ENCODE results near the gene TRAF2.

TRAF2 gene

GRCh38 chr9:136957901-136958300 lies 71.6 kb downstream of the TRAF2 start:
- no peaks in the 10 kb centered on the region for H3K36me3 Mint-ChIP-seq (ENCODE audit: low read depth)
- H3K27me3 Mint-ChIP-seq (ENCODE audit: low read depth, poor library complexity) = peaks cover 25% of the 10 kb centered on the region
- TF ChIP-seq CTCF (IDR thresholded peaks at IDR 0.05) = no peak
- H3K27ac Mint-ChIP-seq = no peak overlapping the region
- H3K4me1 Mint-ChIP-seq = peaks cover under 1% of the 10 kb centered on the region
- no peak for DNase-seq
- H3K9me3 Mint-ChIP-seq = peaks cover 9% of the 10 kb centered on the region
- H3K4me3 Mint-ChIP-seq = no peak overlapping the region

GRCh38 chr9:136958473-136958872 lies 72.2 kb downstream of the TRAF2 start:
- Mint-ChIP-seq H3K9me3 (peaks cover 9% of the 10 kb centered on the region), H3K27ac (no peak overlapping the region), H3K4me3 (no peak overlapping the region), H3K36me3 (ENCODE audit: low read depth) (no peaks in the 10 kb centered on the region), H3K4me1 (peaks cover 4% of the 10 kb centered on the region), H3K27me3 (ENCODE audit: low read depth, poor library complexity) (peaks cover 25% of the 10 kb centered on the region)
- DNase-seq = no peak
- TF ChIP-seq CTCF (IDR thresholded peaks at IDR 0.05) = no peak

GRCh38 chr9:136958898-136959850 lies 72.9 kb downstream of the TRAF2 start:
- Mint-ChIP-seq H3K36me3 (ENCODE audit: low read depth) (no peaks in the 10 kb centered on the region), H3K27me3 (ENCODE audit: low read depth, poor library complexity) (peaks cover 25% of the 10 kb centered on the region), H3K9me3 (peaks cover 9% of the 10 kb centered on the region), H3K27ac (no peak overlapping the region), H3K4me1 (peaks cover 4% of the 10 kb centered on the region), H3K4me3 (no peak overlapping the region)
- TF ChIP-seq CTCF (IDR thresholded peaks at IDR 0.05) = no peak
- no peak for DNase-seq

- no peak for DNase-seq
- H3K4me3 Mint-ChIP-seq = no peak overlapping the region
- H3K27me3 Mint-ChIP-seq (ENCODE audit: low read depth, poor library complexity) = peaks cover 21% of the 10 kb centered on the region
- H3K27ac Mint-ChIP-seq = no peak overlapping the region
- peaks cover 10% of the 10 kb centered on the region for H3K4me1 Mint-ChIP-seq
- peaks cover 9% of the 10 kb centered on the region for H3K9me3 Mint-ChIP-seq
- no peak for TF ChIP-seq CTCF (IDR thresholded peaks at IDR 0.05)
- H3K36me3 Mint-ChIP-seq (ENCODE audit: low read depth) = no peaks in the 10 kb centered on the region
These were observed 74.1 kb downstream of the TRAF2 start for GRCh38 chr9:136960212-136960937.

GRCh38 chr9:136960938-136961275 lies 74.6 kb downstream of the TRAF2 start:
- Mint-ChIP-seq H3K36me3 (ENCODE audit: low read depth) (no peaks in the 10 kb centered on the region), H3K9me3 (peaks cover 9% of the 10 kb centered on the region), H3K4me3 (no peak overlapping the region), H3K27ac (no peak overlapping the region), H3K27me3 (ENCODE audit: low read depth, poor library complexity) (peaks cover 19% of the 10 kb centered on the region), H3K4me1 (peaks cover 14% of the 10 kb centered on the region)
- no peak for DNase-seq
- TF ChIP-seq CTCF (IDR thresholded peaks at IDR 0.05) = no peak

All from nephron progenitor cell (in vitro differentiated cells).